Hypothalamus (tissue), 51 donors: Measurements from ENCODE around the gene C11orf68.

Source experiments
- DNase-seq, 51 donors: peaks; one replicate each; lab custom pipeline; 2025; lab: John Stamatoyannopoulos, UW

The C11orf68 gene

DNA sequence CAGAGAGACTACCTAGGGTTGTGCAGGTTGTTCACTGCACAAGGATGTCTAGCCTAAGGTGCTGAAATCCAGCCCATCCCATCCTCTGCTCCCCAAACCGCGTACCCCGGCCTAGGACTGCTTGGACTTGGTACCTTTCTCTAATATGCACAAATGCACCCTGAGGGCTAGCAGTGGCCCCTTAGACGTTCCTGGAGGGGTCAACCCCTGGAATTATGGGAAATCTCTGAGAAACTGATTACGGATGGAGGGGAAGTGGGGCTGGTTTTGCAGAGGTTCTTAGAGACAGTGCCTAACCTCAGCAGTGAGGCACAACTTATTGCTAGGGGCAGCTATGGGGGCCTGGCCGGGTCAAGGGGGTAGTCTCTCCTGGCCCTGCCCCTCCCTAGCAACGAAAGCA lies 2.5 kb downstream of the C11orf68 start:
- no peak for DNase-seq

DNA sequence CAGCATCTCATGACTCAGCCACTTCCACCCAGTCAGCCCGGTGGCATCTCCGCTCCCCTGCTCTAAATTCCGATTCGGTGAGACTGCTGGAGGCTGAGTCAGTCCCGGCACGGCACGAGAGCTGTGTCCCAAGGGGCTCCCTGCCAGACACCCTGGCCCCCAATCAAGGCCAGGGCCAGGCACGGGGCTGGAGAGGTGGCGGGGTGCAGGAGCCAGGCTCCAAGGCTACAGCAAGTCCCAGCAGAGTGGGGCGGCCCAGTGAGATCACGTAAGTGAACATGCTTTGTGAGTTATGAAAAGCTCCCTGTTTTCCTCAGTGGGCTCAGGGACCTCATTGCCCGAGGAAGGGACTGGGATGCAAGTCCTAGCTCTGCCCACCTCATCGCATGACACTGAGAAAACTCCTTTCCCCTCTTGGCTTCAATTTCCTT lies 3.0 kb downstream of the C11orf68 start:
- peak in 15 of 51 donors; percentile 17 to 78 (median 35) for DNase-seq

DNA sequence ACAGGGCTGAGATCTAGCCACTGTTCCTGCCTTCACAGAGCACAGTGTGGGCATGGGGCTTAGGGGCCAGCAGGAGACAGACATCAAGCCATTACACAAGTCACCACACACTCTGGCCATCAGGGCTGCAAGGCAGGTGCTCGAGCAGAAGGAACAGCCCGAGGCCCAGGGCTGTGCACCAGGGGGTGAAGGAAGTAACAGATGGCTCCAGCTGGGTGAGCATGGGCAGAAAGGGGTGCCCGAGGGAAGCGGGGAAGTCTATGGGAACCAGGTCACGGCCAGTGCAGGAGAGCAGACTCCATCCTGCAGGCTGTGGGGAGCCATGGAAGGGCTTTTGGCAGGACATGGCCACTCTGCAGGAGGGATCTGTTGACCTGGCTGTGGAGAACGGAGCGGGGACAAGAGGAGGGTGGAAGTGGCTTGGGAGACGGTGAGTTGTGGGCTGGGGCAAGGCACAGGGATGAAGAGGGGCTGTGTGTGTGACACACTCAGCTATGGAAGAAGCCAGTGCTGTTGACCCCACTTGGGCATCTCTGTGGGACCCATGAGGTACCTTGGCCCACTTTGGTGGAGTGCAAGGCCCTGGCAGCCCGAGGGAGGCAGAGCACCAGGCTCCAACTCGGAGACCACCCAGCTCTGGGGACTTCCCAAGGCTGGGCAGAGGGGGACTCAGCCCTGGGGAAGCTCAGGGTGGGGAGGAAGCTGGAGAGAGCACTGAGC lies 3.6 kb downstream of the C11orf68 start:
- no peak for DNase-seq

DNA sequence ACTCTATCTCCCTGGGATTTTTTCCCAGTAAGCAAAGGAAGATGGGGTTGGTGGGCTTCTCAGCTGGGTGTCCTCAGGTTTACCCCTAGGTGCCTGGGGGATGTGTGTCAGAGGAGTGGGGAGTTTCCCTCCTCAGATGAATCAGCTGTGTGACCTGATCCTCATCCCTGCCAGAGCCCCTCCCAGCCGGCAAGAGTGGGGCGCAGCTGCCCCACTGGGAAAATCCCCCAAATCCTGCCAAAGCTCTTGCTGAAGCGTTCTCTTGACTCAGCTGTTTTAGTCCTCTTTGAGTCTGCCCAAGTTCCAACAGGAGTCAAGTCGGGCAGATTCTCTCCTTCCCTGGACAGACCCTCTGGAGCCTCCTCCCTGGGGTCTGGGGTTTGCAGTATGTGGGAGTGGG lies 6.0 kb downstream of the C11orf68 start:
- DNase-seq, result no peak

DNA sequence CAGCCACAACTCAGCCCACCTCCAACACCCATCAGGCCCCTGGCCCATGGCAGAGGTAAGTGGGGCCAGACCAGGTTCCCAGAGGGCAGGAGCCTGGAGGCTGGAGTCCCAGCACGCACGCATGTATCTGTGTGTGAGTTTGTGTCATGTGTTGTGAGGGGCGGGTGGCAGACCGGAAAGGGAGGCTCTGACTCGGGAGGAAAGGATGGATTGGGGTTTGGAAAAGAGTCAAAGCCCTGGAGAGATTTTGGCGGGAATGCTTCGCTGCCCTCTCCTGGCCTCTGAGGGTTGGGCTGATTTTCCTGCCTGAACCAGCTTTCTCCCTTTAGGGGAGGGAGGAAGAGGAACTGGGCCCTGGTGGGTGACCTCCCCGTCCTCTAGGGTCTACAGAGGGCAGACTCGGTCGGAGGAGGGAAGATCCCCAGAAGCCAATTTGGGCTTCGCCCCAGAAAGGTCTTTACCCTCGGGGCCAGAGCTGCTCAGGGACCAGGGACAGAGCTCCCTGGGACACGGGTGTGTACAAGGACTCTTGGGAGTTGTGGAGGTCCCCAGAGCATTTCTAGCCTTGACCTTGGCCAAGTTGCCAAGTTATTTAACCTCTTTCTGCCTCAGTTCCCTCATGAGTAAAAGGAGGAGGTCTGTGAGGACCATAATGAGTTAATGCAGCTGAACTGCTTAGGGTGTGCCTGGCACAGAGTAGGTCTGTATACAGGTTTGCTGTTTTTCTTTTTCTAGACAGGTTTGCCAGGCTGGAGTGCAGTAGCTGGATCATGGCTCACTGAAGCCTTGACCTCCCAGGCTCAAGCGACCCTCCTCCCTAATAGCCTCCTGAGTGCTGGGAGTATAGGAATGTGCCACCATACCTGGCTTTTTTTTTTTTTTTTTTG lies 6.9 kb downstream of the C11orf68 start:
- DNase-seq, result no peak

DNA sequence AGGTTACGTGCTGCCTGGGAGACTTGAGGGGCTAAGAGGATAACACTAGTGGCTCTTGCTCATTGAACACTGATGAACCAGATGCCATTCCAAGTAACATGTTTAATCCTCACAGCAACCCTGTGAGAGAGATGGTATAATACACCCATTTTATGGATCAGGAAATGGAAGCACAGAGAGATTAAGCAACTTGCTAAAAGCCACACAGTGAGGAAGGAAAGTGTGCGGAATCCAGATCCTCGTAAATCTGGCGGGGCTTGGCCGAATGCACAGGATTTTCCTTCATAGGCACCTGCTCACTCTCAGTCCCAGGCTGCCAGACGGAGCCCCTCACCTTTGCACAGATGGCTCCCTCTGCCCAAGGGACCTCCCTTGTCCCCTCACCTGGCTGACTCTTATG lies 11.0 kb downstream of the C11orf68 start:
- no peak for DNase-seq

DNA sequence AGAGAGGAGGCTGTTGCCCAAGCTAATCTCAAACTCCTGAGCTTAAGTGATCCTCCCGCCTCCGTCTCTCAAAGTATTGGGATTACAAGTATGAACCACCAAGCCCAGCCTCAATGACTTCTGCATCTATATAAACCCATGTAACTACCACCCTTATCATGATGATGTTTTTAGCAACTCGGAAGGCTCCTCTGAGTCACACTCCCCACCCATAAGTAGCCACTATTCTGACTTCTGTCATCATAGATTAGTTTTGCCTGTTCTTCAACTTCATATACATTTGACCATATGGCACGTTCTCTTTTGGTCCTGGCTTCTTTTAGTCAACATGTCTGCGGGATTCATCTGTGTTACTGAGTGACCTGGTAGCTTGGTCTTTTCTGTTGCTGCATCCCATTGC lies 12.3 kb downstream of the C11orf68 start:
- DNase-seq, result no peak

DNA sequence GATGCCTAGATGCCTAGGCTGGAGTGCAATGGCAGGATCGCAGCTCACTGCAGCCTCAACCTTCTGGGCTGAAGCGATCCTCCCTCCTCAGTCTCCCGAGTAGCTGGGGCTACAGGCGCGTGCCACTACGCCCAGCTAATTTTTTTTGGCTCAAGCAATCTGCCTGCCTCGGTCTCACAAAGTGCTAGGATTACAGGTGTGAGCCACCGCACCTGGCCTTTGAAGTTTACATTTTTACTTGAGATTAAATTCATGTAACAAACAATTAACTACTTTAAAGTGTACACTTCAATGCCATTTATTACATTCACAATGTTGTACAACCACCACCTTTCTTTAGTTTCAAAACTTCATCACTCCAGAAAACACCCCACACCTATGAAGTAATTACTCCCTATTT lies 15.1 kb downstream of the C11orf68 start:
- DNase-seq, result no peak

DNA sequence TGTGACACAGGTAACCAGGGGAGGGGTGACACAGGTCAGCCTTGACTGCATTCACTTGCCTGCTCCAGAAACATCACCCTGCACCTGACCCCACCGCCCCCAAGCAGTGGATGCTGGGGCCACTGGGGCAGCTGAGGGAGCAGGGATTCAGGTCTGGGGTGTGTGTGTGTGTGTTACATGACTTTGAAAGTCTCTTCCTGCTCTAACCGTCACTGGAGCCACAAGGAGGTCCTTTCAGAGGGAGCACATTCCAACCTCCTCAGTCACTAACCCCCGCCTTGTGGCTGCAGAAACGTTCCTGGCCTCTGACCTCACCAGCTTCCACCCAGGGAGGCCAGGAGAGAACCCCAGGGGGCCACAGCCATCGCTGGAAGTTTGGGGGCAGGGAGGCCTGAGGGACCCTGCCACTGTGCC lies 15.8 kb downstream of the C11orf68 start:
- DNase-seq, result no peak

DNA sequence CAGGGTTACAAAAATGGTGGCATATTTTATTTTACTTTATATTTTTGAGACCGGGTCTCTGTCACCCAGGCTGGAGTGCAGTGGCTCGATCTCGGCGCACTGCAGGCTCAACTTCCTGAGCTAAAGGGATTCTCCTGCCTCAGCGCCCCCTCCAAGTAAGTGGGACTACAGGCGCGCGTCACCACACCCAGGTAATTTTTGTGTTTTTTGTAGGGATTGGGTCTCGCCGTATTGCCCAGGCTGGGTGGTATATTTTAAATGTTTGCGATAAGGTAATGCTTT lies 18.0 kb downstream of the C11orf68 start:
- DNase-seq, result no peak

DNA sequence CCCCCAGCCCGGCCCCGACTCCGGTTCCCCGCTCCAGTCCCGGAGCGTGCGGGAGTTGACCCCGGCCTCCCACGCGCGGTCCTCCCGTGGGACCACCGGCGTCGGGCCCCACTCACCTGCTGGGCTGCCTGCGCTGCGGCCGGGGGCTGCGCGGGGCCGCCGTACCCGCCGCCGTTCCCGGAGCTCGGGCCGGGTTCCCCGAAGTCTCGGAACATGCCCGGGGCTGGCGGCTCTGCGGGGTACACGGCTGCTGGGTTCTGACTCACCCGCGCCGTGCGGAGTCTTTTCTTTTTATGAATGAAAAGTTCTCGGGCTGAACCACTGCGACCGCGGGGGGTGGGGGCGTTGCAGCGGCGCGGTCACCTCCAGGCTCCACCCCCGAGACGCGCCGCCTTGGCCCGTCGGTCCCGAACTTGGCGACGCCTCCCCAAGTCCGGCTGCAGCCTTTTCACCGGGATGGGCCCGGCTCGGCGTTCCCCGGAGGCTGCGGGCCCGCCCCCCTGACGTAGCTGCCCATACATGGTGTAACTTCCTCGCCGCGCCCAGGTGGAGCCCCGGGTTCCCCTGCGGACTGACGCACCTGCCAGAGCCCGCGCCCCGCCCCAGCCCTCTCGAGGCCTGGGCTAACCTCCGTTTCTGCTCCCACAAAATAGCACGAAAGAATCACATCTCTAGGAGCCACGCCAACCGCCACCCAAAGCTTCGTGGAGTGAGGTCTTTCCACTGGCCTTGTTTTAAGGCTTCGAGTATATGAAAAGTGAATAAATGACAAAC lies 18.6 kb downstream of the C11orf68 start, which contains the start of gene FOSL1:
Gene FOSL1 (minus strand): TSS at position 264 of the 774 bp plus-strand sequence. CDS start 49 bp downstream, at position 215.
- DNase-seq, result peak in 35 of 51 donors; percentile 6 to 84 (median 53)

DNA sequence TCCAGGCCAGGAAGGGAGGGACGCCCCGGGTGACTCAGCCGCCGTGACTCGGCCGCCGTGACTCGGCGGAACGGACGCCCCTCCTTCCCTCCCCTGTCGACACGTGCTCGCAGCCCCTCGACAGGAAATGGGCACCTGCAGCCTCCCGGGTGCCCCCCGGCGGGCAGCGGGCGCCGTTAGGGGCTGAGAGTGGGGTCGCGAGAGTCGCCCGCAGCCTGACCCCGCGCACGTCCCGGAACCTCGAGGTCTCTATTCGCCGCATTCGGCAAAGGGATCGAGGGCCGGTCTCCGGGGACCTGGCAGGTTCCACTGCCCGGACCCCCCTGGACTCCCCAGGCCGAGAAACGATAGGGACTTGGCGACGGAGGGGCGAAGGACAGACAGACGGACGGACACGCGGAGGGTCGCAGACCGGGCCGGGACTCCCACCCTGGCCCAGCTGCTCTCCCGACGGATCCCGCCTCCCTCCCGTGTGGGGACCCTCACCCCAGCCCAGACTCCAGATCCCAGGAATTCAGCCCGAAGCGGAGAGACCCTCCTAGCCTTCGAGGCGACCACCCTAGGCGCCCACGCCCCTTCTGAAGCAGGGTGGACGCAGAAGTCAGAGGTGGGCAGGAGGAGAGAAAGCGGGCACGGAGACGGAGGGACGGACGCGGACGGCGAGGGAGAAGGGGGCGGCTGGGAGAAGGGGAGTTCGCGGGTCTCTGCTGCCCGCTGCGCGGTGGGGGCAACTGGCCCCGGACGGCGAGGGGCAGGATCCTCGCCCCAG lies 19.3 kb downstream of the C11orf68 start:
- peak in 4 of 51 donors; percentile 8 to 27 (median 16) for DNase-seq

DNA sequence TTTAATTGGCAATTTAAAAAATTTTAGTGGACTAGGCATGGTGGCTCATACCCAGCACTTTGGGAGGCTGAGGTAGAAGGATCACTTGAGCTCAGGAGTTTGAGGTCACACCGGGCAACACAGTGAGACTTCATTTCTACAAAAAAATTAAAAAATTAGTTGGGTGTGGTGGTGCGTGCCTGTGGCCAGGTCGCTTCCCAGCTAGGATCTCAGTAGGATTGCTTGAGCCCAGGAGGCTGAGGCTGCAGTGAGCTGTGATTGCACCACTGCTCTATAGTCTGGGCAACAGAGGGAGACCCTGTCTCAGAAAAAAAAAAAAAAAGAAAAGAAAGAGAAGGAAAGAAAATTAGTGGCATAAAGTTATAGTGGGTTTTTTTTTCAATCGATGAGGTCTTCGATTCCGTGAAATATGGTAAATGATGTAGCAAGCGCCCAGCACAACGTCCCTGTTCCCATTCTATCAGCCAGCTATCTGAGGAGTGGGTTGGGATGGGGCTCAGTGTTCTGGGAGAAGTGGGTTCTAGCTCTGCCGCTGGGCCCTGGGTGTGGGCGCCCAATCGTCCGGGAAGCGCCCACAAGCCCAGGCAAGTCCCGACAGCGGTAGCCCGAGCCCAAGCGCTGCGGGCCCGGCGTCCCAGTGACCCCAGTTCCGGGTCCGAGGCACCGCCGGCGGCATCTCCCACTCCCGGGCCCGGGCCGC lies 20.1 kb downstream of the C11orf68 start:
- DNase-seq, result no peak

DNA sequence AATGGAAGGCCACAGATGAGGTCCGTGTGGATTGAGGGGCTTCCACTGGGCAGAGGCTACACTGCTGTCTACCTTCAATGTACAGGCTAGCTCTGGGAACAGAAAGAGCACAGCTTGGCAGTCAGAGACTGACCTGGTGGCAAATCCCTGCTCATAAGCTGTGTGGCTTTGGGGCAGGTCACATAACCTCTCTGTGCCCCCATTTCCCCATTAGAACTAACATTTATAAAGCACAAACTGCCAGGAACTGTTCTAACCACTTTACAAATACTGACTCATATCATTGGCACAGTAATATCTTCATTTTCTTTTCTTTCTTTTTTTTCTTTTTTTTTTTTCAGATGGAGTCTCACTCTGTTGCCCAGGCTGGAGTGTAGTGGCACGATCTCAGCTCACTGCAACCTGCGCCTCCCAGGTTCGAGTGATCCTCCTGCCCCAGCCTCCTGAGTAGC lies 21.8 kb downstream of the C11orf68 start:
- DNase-seq, result no peak

DNA sequence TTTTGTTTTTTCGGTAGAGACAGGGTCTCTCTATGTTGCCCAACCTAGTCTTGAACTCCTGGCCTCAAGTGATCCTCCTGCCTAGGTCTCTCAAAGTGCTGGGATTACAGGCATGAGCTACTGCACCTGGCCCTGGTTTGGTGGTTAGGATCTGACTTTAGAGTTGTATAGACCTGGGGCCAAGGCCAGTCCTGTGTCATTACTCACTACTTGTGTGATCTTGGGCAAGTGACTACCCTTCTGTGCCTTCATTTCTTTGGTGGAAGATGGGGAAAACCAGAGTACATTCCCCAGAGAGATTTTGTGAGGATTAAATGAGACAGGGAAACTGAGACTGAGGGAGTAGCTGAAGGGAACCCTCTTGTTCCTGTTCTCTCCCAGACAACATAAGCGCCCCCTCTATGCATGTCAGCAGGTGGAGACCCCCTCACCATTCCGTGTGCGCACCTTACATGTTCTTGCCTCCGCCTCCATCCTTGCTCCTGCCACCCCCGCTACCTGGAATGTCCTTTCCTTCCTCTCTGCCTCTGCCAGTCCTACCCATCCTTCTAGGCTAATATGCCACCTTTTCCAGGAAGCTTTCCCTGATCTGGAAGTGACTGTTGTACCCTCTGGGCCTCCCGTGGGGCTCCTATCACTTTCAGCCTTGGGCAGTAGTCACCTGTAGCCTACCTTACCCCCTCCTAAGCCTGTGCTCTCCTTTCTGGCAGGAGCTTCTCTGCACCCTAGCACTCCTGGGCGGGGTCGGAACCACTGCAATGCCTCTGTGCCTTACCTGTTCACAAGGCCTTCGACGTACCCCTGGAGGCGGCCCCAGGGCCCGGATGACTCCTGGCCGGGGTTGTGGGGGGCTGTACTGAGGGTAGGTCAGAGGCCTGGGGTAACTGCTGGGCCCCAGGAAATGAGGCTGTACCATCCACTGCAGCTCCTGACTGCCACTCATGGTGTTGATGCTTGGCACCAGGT lies 22.5 kb downstream of the C11orf68 start:
- no peak for DNase-seq

DNA sequence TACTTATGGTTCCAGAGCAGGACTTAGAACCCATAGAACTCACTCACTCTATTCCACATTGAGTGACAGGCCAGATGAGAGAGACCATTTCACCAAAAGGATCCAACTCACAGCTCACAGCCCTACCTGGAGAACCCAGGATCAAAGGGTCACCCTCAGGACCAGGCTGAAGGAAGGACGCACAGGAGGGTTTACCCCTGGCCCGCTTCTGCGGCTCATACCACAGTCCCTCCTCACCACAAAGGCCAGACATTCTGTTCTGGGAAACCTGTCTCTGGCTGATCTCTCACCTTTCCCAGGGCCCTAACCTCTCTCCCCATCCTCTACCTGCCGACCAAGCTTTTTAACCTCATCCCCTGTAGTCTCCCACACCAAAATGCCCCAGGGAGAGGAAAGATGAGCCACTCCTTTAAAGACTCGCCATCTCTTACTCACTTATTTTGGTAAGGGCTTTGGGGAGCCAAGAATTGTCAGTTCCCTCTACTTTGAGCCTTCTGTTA lies 23.3 kb downstream of the C11orf68 start:
- DNase-seq, result no peak

DNA sequence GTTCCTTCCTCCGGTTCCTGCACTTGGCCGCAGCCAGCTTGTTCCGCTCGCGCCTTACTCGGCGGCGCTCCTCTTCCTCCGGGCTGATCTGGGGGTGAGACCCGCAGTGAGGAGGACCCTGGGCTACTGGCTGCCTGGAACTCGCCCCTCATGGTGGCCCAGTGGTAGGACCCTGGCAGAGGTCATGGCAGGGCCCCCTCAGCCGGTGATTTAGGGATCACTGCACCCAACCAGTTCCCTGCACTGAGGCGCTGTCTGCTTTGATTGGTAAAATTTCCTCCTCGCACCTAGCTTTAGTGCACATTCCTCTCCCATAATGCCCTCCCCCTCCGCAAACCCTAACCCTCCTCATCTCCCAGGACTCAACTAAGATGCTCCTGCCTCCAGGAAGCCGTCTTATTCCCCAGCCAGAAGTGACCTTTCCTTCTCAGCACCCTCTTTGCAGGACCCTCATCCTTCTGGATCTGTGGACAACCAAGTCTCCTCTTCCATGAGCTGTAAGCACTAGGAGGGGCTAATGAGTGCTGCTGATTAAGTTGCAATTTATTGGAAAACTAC lies 24.7 kb downstream of the C11orf68 start:
- peak in 5 of 51 donors; percentile 14 to 25 (median 20) for DNase-seq
